ENCODE measurements around the gene CCDC59. TPM values are rescaled to one million over a fixed set of nuclear protein-coding genes. Genes with fewer than 3 reads are reported as not detected.

The CCDC59 gene
- total and polyA plus RNA-seq, 10 of the 15 experiments (the other 5 are each of a cell fraction or from before 2014, with no cell fraction given), result 30.4 to 128 (median 84.0) TPM

GRCh38 chr12:82363990-82364389 is 5.8 kb upstream of the CCDC59 start:
- Histone ChIP-seq H3K9ac (ENCODE audit: control insufficient read depth, insufficient read depth, low read length) (no peak overlapping the region), H3K36me3 (ENCODE audit: control insufficient read depth in 2 of 2, insufficient read depth in 2 of 2, low read length in 1 of 2) (no peaks in the 10 kb centered on the region), H3K4me2 (ENCODE audit: control insufficient read depth, insufficient read depth) (peak overlapping the region; percentile 27; the same call in 1 of the 2 replicates), H3K27ac (ENCODE audit: control insufficient read depth, insufficient read depth) (no peak overlapping the region), H3K9me3 (replicated peaks; ENCODE audit: control insufficient read depth, insufficient read depth, low read length) (no peaks in the 10 kb centered on the region; the same call in 1 of the 3 replicates), H4K20me1 (ENCODE audit: control insufficient read depth, insufficient read depth) (no peaks in the 10 kb centered on the region), H2AFZ (ENCODE audit: control insufficient read depth, low read depth, low read length) (no peak overlapping the region; the same call in 1 of the 2 replicates), H3K4me3 (no peak overlapping the region), H3K27me3 (replicated peaks in 1 of 2; ENCODE audit: control insufficient read depth in 2 of 2, insufficient read depth in 2 of 2, low read length in 1 of 2) (no peaks in the 10 kb centered on the region), H3K4me1 (ENCODE audit: control insufficient read depth, insufficient read depth, low read length) (no peaks in the 10 kb centered on the region), H3K79me2 (ENCODE audit: control insufficient read depth, insufficient read depth, low read length) (peaks cover 9% of the 10 kb centered on the region)
- BruUV-seq (replicated peaks), result no TSS peak
- 88% methylated on average over 4 of the region's 4 CpGs for WGBS (ENCODE audit: insufficient coverage, insufficient replicate concordance, low lambda C conversion rate, missing lambda C conversion rate)
- in situ Hi-C loops (cut with MboI) (loop anchor here (10.0 to 25.0 kb wide), 2 partner anchors 271 to 1552 kb away; no protein-coding TSS in a partner anchor), intact Hi-C loops (cut with micrococcal nuclease; ENCODE audit: unreplicated experiment) (no loop called here)
- CTCF ChIA-PET, result interaction anchor here (1.3 kb wide), 1 partner anchor 70 kb away, joined by 5 read pairs; no protein-coding TSS in a partner anchor
- SMC1A ChIA-PET (ENCODE audit: uncharacterized antibody, unreplicated experiment), result interaction anchor here (0.9 kb wide), 1 partner anchor 77 kb away, joined by 5 read pairs; no protein-coding TSS in a partner anchor
- ATAC-seq, result no peak; the same call in 2 of the 3 replicates
- POLR2A ChIA-PET, result no interaction called here
- RAD21 ChIA-PET (ENCODE audit: unreplicated experiment), result no interaction called here
- DNase-seq (ENCODE audit: low read depth, low spot score), result no peak
- no peak for FAIRE-seq
- TF ChIP-seq, protein P1, sequence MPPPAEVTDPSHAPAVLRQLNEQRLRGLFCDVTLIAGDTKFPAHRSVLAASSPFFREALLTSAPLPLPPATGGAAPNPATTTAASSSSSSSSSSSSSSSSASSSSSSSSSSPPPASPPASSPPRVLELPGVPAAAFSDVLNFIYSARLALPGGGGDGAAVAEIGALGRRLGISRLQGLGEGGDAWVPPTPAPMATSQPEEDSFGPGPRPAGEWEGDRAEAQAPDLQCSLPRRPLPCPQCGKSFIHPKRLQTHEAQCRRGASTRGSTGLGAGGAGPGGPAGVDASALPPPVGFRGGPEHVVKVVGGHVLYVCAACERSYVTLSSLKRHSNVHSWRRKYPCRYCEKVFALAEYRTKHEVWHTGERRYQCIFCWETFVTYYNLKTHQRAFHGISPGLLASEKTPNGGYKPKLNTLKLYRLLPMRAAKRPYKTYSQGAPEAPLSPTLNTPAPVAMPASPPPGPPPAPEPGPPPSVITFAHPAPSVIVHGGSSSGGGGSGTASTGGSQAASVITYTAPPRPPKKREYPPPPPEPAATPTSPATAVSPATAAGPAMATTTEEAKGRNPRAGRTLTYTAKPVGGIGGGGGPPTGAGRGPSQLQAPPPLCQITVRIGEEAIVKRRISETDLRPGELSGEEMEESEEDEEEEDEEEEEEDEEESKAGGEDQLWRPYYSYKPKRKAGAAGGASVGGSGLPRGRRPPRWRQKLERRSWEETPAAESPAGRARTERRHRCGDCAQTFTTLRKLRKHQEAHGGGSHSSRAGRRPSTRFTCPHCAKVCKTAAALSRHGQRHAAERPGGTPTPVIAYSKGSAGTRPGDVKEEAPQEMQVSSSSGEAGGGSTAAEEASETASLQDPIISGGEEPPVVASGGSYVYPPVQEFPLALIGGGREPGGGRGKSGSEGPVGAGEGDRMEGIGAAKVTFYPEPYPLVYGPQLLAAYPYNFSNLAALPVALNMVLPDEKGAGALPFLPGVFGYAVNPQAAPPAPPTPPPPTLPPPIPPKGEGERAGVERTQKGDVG (CRISPR knock-in tag; IDR thresholded peaks at IDR 0.05), result no peak
- TF ChIP-seq, protein P2, sequence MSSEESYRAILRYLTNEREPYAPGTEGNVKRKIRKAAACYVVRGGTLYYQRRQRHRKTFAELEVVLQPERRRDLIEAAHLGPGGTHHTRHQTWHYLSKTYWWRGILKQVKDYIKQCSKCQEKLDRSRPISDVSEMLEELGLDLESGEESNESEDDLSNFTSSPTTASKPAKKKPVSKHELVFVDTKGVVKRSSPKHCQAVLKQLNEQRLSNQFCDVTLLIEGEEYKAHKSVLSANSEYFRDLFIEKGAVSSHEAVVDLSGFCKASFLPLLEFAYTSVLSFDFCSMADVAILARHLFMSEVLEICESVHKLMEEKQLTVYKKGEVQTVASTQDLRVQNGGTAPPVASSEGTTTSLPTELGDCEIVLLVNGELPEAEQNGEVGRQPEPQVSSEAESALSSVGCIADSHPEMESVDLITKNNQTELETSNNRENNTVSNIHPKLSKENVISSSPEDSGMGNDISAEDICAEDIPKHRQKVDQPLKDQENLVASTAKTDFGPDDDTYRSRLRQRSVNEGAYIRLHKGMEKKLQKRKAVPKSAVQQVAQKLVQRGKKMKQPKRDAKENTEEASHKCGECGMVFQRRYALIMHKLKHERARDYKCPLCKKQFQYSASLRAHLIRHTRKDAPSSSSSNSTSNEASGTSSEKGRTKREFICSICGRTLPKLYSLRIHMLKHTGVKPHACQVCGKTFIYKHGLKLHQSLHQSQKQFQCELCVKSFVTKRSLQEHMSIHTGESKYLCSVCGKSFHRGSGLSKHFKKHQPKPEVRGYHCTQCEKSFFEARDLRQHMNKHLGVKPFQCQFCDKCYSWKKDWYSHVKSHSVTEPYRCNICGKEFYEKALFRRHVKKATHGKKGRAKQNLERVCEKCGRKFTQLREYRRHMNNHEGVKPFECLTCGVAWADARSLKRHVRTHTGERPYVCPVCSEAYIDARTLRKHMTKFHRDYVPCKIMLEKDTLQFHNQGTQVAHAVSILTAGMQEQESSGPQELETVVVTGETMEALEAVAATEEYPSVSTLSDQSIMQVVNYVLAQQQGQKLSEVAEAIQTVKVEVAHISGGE (CRISPR knock-in tag; IDR thresholded peaks at IDR 0.05), result no peak
- no peak for TF ChIP-seq SUPT20H (IDR thresholded peaks at IDR 0.05; ENCODE audit: borderline replicate concordance, control insufficient read depth, low read depth, low read length)
- TF ChIP-seq DPF2 (IDR thresholded peaks at IDR 0.05), result no peak
- TF ChIP-seq RELA (IDR thresholded peaks at IDR 0.05; ENCODE audit: borderline replicate concordance, partially characterized antibody), result no peak
- no peak for TF ChIP-seq ZBTB33 (IDR thresholded peaks at IDR 0.05)
- no peak for TF ChIP-seq POLR2A (IDR thresholded peaks at IDR 0.05; ENCODE audit: low read depth, low read length)
- TF ChIP-seq, protein P3, sequence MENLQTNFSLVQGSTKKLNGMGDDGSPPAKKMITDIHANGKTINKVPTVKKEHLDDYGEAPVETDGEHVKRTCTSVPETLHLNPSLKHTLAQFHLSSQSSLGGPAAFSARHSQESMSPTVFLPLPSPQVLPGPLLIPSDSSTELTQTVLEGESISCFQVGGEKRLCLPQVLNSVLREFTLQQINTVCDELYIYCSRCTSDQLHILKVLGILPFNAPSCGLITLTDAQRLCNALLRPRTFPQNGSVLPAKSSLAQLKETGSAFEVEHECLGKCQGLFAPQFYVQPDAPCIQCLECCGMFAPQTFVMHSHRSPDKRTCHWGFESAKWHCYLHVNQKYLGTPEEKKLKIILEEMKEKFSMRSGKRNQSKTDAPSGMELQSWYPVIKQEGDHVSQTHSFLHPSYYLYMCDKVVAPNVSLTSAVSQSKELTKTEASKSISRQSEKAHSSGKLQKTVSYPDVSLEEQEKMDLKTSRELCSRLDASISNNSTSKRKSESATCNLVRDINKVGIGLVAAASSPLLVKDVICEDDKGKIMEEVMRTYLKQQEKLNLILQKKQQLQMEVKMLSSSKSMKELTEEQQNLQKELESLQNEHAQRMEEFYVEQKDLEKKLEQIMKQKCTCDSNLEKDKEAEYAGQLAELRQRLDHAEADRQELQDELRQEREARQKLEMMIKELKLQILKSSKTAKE (IDR thresholded peaks at IDR 0.05; ENCODE audit: low read depth, poor library complexity, severe bottlenecking), result no peak
- no peak for TF ChIP-seq TCF3 (IDR thresholded peaks at IDR 0.05; ENCODE audit: borderline replicate concordance, insufficient read depth, low read depth, low read length)
- TF ChIP-seq, protein P4, sequence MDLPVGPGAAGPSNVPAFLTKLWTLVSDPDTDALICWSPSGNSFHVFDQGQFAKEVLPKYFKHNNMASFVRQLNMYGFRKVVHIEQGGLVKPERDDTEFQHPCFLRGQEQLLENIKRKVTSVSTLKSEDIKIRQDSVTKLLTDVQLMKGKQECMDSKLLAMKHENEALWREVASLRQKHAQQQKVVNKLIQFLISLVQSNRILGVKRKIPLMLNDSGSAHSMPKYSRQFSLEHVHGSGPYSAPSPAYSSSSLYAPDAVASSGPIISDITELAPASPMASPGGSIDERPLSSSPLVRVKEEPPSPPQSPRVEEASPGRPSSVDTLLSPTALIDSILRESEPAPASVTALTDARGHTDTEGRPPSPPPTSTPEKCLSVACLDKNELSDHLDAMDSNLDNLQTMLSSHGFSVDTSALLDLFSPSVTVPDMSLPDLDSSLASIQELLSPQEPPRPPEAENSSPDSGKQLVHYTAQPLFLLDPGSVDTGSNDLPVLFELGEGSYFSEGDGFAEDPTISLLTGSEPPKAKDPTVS (IDR thresholded peaks at IDR 0.05; ENCODE audit: low read depth, low read length), result no peak

Measured in GM12878 (cell line).